GM21717 (cell line): ENCODE results near the gene SAP30BP.

Experiments
- ATAC-seq: cut with Tn5 transposase; IDR thresholded peaks from one replicate; pipeline ENCODE4 v1.9.1; 2021; ENCODE audit warnings: mild to moderate bottlenecking, moderate library complexity; ENCODE audit not compliant: unreplicated experiment

Gene SAP30BP

DNA sequence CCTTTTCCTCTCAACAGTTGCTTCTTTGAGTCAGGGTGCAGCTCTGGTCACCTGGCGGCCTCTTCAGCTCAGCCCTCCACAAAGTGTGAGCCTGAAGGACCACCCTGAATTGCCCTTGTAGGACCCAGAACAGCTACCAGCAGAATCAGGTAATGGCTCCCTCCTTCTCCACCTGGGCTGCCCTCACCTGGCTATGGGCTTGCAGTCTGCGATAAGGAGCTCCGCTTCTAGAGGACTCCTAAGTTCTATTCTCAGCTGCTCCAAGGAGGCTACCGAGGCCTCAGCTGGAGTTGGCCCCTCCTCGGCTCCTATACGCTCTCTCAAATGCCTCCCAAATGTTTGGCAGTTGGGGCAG is 20.5 kb upstream of the SAP30BP start:
- no peak for ATAC-seq

DNA sequence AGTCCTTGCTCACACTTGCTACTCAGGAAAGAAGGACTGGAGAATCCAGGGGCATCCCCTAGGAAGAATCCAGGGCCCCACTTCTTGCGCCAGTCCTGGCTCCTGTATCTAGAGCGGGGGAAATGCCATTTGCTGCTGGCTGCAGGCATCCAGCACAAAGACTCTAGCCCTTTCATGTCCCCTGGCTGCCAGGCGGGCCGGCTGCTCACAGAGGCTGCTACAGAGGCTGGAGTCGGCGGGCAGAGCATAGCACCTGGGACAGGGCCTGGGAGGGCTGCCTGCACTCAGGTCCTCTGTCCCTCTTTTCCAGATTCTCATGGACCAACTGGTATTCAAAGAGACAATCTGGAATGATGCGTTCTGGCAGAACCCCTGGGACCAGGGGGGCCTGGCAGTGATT is 20.1 kb upstream of the SAP30BP start:
- ATAC-seq: no peak

DNA sequence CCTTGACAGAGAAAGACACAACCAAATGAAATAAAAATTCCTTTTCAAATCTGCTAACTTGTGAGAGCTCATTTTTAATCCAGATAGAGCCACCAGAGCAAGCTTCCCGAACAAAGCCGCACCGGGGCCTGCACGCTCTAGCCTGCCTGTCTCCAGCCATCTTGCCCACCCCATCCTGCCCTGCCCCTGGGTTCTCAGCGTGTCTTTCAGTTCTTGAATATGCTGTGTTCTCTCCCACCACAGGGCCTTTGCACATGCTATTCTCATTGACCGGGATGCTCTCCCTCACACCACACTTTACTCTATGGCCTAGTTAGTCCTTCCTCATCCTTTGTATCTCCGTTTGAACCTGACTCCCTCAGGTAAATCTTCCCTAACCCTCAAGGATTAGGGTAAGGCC is 19.2 kb upstream of the SAP30BP start:
- no peak for ATAC-seq

DNA sequence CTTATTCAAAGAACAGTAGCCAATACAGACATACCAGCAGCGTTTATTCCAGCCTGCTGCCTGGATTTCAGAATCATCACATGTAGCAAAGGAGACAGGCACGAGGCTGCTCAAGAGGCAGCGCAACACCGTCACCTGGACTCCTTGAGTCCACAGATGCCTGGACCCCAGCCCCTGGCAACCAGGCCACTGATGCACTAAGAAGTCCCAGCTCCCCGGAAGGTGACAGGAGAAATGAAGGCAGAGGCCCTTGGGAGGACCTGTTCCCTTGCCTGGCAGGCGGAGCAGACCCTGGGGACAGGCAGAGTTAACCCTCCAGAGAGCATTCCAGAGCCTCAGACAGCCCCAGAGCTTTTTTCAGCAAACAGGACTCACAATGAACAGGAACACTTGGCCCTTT is 17.5 kb upstream of the SAP30BP start:
- ATAC-seq: no peak

DNA sequence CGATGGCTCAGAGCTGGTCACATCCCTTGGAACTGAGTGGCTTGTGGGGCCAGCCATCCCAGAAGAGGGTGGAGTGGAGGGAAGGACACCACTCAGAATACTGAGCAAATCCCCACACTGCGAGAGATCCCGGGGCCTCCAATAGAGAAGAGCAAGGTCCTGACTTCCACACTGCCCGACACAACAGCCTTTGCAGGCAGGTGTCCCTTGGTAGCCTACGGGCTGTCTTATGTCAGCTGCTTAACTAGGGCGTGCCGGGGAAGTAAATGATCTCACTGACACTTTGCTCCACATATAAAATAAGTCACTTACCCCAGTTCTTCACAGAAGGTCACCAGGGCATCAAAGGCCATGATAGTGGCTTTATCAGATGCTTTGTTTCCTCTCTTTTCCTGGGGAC is 16.3 kb upstream of the SAP30BP start:
- no peak for ATAC-seq

DNA sequence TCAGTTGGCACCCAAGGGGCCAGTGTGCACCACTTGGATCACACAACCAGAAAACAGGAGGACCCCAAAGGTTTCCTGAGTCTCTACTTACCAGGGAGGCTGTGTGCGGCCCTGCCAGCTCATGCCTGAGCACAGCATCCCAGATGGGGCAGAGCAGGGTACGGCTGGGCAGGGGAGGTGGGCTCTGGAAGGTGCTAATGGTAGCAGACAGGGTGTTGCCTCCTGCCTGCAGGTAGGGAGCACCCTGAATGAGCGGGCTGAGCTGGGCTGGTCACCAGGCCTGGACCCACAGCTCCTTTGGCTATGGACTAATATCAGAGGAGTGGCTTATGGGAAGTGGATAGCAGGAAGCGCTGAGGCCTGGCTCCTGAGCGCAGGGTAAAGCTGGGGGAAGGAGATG is 14.8 kb upstream of the SAP30BP start:
- no peak for ATAC-seq

DNA sequence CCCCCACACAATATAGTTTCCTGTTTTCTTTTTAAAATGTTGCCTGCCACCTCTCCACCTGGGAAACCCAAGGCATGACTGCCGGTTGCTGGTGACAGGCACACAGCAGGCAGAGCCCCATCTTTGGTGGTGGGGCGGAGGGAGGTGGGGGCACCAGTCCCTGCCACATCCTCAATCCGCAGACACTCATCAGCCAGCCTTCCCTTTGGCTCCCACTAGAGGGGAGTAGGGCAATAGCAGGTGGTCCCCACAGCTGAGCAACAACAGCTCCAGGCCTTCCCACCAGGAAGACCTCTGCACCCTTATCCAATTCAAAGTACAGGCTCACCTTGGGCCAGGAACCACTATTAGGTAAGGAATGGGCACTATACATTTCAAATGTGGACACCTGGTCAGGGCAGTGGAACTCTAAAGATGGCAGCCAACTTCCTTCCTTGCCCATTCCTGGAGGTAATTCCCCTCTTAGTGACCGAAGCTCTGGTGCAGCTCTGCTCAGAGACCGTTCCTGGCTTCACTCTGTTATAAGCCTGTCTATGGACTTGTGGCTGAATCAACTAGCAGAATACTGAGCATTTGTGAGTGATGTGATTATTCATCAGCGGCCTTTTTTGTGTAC is 14.1 kb upstream of the SAP30BP start:
- ATAC-seq: no peak

DNA sequence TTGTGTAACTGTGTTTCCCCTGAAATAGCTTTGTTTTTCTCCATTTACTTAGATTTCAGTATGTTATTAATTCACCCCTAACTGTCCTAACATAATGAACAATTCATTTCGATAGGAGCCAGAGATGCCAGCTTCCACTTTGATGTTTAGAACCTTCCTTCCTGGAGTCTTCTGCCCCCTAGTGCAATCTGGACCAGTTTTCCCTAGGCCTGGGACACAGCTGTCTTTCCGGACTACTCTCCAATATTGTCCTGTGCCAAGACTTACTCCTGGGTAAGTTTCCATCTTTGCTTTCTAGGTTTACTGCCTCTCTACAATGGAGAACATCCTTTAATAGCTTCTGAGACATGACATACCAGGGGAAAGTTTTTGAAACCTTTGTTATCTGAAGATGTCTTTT is 13.0 kb upstream of the SAP30BP start:
- ATAC-seq: no peak

DNA sequence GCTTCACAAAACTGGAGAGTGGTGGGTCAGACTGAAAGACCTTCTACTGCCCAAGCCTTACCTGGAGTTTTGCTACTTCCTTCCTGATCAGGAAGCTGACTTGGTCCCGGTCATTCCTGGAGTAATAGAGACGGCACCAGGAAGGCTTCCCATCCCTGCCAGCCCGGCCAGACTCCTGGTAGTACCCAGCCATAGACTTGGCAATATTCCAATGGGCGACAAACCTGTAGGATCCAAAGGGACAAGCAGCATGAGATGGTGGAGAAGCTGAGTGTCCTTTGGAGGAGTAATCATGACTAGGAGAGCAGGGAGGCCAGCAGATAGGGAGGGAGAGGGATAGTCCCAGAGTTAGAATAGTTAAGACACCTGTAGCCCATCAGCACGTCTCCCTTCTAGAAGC is 8.9 kb upstream of the SAP30BP start:
- ATAC-seq: no peak

DNA sequence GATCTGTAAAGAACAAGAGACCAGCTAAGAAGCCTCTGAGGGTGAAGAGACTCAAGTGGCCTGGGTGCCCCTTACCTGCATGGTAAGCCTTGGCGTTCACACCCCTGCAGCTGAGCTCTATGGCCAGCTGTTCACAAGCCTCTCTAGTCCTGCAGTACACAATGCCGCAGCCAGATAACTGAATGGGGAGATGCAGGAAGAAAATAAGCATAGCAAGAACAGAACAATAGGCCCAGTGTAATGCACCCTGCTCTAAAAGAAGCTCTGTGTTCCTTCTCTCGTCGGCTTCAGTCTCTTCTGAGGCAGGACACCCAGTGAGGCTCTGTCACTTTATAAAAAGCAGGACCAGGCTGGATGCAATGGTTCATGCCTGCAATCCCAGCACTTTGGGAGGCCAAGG is 5.6 kb upstream of the SAP30BP start:
- no peak for ATAC-seq

DNA sequence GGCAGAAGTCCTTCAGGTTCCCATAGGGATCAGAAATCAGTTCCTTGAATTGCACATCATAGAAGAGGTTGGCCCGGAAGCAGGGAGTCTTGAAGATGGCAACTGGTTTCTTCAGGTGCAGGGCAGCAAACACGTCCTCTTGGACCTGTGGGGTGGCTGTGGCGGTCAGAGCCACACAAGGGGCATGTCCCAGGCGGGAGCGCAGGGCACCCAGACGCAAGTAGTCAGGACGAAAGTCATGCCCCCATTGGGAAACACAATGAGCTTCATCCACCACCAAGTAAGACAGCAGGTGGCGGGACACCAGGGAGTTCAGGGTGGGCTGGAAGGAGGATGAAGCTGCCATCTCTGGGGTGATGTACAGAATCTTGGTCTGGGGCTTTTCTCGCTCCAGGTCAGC is 4.6 kb upstream of the SAP30BP start:
- no peak for ATAC-seq

DNA sequence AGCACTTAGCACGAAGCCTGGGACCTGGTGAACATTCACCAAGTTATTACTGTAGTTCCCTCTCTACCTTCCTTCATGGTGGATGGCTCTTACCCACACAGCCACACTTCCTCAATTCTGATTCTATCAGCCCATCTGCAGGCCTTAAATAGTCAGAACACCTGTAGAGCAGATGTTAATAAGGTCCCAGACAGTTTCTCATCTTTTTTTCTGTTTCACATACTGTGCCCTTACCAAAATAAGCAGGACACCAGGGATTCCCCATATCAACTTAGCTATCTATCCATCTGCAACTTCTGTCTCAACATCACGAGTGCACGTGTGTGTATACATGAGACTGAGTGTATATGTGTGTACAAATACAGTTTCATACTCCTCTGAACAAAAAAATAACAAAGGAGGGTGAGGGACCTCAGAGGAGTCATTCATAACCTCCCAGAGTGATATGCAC is 3.0 kb upstream of the SAP30BP start:
- peak; percentile 62 for ATAC-seq

DNA sequence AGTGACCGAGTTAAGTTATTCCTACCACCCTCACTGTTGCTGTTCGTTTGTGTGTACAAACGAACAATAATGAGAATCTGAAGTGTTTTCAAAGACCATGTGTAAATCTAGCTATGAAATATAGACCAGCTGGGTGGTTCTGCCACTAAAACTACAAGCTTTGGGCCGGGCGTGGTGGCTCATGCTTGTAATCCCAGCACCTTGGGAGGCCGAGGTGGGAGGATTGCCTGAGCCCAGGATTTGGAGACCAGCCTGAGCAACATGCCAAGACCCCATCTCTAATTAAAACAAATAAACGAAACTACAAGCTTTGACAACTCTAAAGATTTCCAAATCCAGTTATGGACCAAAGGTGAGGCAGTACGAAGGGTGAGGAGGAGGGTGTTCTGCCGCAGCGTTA is 1.2 kb upstream of the SAP30BP start:
- ATAC-seq: no peak

DNA sequence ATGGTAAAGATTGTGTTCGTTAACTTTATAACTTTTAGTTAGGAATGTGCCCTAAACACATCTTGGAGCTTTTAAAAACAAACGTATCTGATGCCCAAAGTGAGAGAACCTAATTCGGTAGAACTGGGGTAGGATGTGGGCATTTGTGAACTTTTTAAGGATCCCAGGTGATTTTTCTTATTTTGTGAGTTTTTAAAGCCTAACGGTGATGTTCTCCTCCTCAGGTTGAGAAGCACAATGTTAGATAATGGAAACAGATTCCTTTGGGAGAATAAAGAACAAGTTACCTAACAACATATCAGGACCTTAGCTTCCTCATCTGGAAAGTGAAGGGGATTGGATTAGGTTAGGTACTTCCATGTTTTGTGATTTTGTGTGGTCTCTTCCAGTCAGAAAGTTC is 687 bp downstream of the SAP30BP start:
- no peak for ATAC-seq

DNA sequence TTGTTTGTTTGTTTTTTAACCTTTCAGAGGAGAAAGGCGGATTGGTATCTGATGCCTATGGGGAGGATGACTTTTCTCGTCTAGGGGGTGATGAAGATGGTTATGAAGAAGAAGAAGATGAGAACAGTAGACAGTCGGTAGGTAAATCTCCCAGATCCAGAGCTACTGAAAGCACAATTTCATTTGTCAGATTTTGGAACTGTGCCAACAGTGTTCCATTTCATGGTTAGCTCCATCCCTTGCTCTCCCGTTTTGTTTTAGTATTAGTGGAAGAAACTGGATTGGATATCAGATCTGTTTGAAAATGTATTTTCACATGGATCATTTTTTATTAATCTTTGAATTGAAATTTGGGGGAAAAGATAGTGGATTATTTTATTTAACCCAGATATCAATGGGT is 1.4 kb downstream of the SAP30BP start:
- no peak for ATAC-seq

DNA sequence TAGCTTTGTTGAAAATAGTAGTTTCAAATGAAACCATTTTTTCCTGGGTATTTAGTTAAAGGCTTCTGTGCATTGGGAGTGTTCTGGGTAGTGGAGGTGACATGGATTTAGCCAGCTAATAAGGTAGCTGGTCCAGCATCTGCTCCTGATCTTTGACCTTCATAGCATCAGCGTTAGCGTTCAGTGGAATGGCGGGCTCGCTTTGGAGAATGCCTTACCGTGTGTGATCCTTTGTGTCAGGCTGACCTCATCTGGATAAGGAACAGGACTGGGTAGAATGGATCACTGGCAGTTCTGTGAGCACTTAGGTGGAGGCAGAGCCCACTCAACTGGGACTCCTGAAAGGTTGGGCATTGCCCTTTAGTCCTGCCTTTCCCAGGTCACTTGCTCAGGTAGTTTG is 3.7 kb downstream of the SAP30BP start:
- ATAC-seq: no peak

DNA sequence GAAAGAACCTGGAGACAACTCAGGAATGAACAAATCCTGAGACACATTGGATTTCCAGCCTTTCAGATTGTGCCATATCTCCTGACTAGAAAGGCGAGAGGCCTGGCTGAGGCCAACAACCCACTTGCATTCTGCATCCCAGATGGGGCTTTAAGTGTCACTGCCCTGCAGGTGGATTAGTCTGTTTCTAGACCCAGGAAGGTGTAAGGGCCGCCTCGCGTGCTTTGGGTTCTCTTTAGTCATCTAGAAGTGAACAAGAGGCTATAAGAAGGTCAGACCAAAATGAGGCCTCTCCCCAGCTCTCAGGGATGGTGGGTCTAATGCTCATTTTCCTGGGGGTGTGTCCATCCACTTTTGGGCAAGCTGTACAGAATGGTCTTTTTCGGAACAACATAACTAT is 4.9 kb downstream of the SAP30BP start:
- ATAC-seq: no peak

DNA sequence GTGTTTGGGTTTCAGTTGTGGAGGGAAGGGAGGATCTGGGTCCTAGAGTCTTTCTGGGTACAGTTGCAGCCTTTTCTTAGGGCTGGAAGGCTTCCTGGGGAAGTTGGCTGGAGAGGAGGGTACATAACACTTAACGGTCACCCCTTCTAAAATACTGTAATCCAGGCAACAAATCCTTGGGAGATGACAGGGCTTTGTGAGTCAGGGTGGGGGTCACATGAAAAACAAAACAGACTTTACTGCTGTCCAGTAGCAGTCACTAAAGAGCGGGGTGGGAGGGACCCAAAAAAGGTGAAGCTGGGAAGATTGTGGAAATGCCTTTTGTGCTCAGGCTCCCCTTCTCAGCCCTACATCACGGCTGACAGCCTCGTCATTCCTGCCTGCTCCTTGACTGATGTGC is 6.3 kb downstream of the SAP30BP start:
- no peak for ATAC-seq

DNA sequence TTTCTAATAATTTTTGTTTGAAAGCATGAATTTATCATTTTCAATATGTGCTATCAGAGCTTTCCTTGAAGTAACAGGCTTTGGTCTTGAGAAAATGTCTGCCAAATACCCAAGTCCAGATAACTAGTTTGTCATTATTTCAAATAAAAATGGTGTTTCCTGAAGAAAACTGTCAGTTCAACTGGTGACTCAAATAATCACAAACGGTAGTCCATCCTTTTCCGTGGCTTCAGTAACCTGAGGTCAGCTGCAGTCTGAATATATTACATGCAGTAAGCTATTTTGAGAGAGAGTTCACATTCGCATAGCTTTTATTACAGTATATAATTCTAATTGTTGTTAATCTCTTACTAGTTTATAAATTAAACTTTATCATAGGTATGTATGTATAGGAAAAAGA is 9.3 kb downstream of the SAP30BP start:
- no peak for ATAC-seq

DNA sequence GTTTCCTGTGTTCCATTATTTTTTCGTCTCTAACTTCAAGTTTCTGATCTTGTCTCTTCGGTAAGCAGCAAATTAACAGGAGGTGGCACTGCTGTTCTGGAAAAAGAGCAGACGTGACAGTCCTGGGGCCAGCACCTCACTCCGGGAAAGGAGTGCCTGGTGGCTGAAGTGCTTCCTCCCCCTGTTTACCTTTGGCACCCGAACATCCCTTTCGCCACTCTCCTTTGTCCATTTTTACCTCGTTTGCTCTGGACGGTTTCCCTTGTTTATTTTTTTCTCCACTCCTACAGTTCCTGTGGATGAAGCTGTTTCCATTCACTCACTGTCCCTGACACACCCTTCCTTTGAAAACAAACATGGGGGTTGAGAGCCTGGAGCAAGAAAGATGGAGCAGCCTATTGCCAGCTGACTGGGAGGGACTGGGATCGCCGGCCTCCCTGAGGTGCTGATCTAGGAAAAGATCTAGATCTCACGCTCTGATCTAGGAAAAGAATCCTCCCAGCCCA is 12.6 kb downstream of the SAP30BP start:
- ATAC-seq: no peak

DNA sequence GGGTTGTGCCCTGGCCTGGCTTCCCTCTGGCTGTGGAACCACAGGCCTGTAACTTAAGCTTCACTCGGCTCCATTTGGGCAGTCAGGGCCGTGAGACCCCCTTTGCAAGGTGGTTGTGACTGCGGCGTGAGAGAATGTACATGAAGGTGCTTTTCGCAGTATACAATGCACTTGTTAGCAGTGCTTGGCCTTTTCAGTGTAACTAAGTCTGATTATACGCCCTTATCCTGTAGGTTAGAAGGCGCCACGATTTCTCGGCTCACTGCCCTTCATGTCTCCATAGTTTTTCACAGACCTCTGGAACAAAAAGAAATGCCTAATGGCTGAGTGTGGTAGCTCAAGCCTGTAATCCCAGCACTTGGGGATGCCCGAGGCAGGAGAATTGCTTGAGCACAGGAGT is 13.3 kb downstream of the SAP30BP start:
- ATAC-seq: no peak

DNA sequence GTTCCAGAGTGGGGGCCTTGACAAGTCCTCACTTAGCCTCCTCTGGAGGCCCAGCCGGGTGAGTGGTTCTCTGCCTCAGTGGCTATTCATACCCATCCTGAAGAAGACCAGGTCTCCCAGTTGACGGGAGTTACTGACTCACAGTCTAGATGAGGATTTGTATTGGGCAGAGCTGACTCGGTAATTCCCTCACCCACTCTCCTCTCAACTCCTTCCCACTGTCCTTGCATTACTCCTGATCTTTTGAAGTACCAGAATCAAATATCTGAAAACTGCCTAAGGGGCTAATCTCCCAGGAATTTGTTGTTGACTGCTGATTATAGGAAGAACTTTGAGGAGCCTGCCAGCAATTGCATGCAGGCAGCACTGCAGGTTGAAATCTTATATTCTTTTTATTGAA is 14.2 kb downstream of the SAP30BP start:
- no peak for ATAC-seq

DNA sequence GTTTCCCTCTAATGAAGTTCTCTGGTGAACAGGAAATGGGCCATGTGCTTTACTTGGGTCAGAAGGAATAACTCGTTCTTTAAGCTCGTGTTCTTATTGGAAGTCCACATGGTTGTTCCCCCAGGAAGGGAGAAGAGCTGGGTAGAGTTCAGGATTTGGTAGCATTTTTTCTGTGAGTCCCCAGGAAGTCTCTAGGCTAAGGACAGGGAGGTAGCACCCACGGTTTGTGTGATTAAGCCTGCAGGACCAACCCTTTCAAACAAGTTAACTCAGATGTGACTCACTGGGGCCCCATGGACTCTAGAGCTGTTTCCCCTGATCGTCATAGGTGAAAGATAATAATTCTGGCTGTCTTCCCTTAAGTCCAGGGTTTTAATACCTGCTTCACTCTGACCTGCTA is 16.4 kb downstream of the SAP30BP start:
- no peak for ATAC-seq

DNA sequence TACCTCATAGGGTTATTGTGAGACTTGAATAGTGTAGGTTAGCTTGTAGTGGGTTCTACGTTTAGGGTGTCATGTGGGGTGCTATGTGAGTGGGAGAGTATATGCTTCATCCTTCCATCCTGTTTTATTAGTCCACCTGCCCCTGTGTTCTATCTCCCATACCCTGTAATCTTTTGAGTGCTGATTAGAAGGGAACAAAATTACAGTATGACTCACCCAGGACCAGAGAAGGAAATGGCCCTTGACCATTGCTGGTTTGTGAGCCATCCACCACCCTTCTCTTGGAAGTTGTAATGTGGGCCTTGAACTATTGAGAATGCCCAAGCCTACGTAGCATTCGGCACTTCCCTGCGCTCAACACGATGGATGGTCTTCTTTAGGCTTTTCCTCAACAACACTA is 17.1 kb downstream of the SAP30BP start:
- no peak for ATAC-seq
